Tongue (tissue), 2 donors: ENCODE data around the gene NRXN3. TPM values are rescaled to one million over a fixed set of nuclear protein-coding genes. Genes with fewer than 3 reads are reported as not detected.

Experiments used
- DNase-seq: peaks from one replicate; pipeline ENCODE4 v3.0.0-alpha.2; 2015
- total RNA-seq: library from RNA; depleted of rRNA; stranded (reverse); fragments of >200 nt; gene quantifications from one replicate; pipeline ENCODE4 v1.2.3, GENCODE V29; 2014

Gene NRXN3
- total RNA-seq, 1 donor from 2014 or later = 2.9 TPM

DNA sequence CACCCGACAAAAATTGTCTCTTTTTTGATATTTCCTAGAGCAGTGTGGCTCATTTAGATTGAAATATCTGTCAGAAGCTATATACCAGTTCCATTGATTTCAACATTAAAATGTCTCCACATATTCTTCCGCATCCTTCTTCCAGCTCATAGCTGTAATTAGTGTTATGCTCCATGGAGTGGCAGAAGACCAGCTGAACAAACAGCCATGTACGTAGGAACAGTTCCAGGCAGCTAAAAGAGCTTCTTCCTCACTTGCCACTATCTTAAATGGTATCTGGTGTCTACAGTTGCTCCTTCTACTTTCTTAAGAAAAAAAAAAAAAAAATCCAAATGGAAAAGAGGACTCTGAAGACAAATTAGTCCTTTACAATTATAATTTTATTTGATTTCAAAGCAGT lies 1193.1 kb downstream of the NRXN3 start:
- no peak for DNase-seq

DNA sequence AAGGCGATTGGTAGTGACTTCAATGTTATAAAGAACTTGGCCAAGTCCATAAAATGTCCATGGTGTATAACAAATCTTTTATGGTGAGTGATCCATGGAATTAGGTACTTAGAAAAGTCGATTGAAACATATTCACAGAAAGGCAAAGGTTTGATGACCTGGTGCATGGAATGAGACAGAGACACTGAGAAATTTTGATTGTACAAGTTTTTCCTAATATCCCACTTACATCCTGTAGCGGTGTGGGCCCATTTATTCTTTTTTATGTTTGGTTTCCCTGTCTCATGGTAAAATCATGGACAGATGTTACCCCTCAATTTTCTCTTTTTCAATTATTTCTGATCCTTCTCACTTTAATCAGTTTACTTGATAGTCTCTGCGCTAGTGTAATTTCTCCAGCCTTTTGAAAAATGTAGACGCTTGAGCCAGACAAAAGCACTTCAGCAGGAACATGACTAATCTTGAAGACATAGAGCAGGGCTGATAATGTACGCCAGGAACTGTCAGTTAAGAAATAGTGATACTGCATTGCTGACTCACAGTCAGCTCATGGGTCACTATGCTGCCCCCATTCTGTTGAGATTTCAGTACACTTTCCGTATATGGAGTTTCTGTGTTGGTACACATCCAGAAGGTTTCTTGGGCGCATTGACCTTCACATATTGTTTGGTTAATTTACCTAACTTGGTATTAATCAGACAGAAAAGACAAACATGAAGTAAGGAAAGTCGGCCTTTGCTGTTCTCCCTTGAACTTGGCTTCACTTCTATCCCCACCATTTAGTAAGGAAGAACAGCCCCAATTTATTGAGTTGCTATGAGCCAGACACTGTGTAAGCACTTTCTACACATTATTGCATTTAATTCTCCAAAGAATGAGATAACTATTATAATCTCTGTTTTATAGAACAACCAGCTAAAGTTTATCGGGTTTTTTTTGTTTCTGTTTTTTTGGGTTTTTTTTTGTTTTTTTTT lies 1199.5 kb downstream of the NRXN3 start:
- peak; percentile 6 for DNase-seq

DNA sequence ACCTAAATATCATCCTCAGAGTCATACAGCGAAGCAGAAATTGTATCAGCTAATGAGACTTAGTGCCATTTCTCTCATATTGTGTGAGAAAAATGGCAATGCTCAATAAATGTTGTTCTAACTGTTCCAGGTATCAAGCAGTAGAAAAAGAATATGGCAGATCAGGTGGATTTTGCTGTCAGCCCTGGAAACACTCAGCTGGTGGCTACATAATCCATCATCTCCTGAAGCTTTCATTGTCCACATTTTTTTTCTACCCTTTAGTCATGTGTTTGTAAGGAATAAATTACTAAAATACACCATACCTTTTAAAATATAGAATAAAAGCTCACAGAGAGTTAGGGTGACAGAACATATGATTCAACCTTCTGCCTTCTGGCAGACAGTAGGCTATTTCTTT lies 1200.8 kb downstream of the NRXN3 start:
- DNase-seq = no peak

DNA sequence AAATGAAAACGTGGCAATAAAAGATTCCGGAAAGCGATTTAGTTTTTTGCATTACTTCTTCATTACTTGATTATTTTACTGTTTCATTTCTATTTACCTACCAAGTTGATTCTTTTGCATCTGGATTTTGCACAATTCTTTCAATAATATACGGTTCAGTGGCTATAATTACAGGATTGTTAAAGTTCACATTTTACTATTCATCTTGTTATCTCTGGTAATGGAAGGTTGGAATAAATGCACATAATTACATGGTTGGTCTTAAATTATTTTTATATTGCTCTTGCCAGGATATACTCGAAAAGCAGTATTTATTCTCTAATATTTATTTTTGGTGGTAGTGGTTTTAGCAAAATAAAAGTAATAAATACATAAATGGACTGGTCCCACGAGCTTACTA lies 1203.3 kb downstream of the NRXN3 start:
- no peak for DNase-seq

DNA sequence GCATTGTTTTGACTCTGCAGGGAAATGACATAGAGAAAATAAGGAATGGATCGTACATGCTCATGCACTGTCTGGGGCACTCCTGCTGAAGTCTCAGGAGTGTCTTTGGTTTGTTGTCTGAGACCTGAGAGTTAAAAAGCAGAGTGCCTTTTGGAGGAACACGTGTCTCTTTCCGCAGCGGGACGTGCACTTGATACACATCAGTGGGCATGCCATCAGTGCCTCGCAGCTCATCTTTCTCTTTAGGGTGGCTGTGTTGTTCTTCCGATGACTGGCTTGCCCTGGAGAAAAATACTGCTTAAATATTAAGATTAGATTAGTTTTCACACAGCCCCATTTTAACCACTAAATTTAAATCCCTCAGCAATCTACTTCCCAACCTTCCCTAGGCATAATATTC lies 1205.2 kb downstream of the NRXN3 start:
- no peak for DNase-seq

DNA sequence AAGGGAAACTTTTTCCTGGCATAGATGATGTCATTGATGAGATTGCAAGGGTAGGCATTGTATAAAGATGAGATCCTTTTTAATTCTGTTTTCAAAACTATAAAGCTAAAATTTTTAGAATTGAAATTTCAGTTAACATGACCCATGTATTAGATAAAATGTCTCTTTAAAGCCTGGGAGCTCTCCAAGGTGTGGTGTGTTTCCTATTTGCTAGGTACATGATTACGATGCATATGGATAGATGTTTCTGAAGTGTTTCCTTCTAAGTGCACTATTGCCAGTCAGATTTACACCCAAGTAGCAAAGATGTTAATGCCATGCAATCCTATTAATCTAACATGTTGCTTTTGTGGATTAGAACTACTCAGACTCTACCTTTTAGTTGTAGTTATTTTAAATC lies 1206.4 kb downstream of the NRXN3 start:
- DNase-seq = no peak

DNA sequence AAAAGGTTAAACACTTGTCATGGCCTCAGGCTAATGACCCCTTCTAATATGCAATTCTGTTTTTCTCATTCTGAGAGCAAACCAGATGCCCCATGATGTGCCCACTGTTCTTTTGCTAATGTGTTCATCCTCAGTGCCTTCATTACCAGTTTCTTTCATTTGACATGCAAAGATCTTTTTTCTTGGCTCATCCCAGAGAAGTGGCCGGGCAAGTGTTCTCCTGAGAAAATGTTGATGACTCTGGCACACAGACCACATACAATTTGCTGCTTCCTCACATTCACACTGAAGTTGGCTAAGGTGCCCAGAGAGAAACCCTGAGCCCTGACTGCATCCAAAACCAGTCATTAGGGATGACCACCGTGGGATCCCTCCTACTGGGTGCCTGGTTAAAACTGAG lies 1207.8 kb downstream of the NRXN3 start:
- DNase-seq = no peak

DNA sequence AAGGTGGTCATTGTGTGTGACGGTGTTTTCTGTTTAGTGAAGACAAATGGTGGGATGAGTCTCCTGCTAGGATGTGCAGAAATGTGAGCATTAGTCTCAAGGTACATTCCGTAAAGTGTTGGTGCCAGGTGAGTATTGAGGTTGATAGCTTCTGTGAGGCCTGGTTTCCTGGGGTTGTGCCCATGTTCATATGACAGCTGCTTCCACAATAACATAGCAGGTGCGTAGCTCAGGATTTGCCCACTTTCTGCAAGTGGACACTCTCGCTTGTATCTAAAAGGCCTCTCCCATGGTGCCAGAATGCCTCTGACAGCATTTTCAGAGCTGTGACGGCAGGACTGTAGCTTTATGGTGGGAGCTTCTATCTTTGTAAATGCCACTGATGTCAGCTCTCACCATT lies 1209.1 kb downstream of the NRXN3 start:
- no peak for DNase-seq

DNA sequence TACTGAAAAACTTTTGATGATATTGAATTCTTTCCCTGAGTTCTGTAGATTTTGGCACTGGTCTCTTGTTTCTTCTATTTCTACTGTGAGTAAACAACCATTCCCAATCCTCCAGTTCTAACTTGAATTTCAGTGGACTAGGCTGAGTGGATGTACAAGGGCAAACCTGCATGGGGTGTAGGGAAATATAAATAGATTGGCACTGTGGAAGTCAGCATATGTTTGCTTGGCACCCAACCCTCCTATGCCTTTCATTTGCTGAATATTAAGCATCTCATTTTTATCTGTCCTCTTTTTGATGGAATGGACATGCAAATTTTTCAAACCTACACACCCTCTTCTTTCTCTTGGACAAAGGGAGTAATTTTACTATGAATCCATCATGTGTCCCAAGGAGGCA lies 1212.9 kb downstream of the NRXN3 start:
- no peak for DNase-seq

DNA sequence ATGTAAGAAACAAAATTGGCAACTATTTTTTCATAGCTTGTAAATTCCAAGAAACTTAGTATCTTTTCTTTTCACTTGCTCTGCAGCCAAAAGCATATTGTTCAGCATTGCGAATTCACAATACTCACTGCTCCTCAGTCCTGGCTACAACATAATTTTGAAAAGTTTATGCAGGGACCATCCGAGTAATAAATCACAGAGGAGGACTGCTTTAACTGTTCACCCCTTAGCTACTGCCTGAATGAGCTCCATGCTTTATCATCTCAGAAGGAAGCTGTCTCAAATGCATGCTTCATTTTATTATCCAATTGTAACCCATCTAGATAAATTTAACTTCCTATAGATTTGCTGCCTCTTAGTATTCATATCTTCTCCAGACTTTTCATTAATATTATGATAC lies 1213.3 kb downstream of the NRXN3 start:
- no peak for DNase-seq

DNA sequence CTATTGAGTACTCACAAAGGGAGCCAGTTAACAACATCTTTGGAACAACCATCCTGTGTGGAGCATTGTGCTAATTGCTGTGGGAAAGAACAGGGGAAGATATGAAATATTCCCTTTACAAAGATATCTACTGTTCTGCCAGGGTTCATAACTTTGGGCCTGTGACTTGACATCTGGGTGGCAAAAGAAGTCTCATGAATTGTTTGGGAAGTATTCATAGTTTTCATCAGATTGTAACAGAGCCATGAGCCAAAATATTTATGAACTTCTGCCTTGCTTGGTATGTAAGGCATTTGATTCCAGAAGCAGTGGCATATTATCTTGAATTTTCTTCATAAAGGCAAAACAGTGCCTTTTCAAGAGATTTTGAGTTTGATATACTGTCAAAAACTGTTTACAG lies 1224.9 kb downstream of the NRXN3 start:
- peak; percentile 13 for DNase-seq

DNA sequence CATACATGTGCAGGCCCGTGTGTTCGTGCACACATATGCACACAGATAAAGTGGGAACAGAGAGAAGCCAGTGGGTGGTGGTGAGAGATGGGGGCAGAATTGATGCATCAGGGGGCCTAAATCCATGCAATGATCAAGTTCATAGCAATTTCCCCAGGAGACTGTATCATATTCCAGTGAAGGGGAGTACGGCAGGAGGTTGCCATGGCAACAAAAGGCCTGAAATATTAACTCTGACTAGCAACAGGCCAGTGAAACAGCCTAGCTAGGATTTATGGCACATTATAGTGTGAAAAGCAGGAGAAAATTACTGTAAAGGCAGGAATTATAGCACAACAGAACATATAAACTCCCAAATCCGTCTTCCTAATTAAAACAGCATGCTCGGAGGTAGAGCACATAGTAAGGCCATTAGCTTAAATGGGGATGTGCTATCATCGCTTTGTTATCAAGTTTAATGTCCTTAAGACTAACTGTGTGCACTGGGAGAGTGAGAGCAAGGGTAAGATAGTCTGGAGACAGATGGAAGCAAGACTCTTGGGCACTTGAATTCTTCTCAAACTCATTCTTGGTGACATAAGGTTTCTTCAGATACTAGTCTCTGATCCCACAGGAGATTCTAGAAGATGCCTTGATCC lies 1234.8 kb downstream of the NRXN3 start:
- DNase-seq = peak; percentile 70

DNA sequence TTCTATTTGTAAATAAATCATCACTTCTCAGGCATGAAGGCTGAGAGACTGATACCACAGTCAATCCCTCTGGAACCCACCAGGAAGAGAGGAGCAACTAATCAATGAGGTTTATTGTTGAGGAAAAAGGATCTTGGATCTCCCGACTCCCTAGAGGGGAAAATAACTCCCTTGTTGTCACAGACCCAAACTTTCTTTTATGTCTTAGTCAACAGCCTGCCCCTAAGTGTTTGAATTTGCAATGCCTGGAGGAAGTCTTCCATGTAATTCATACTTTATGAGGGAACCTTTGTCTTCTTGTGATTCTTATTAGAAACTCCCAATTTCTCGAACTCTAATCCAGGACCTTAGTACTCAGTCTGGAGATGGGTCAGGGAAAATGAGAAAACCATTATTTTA lies 1235.3 kb downstream of the NRXN3 start:
- DNase-seq = no peak

DNA sequence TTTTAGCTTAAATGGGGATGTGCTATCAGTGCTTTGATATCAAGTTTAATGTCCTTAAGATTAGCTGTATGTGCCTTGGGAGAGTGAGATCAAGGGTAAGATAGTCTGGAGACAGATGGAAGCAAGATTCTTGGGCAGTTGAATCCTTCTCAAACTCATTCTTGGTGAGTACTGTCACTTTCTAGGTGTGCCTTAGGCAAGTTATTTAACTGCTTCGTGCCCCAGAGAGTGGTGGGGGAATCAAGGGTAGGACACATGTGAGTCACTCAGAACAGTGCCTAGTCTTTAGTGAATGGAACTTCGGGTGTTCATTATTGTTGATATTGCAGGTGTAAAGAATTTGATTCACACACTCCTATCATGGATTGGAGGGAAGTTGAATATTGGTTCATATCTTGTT lies 1237.4 kb downstream of the NRXN3 start:
- no peak for DNase-seq

DNA sequence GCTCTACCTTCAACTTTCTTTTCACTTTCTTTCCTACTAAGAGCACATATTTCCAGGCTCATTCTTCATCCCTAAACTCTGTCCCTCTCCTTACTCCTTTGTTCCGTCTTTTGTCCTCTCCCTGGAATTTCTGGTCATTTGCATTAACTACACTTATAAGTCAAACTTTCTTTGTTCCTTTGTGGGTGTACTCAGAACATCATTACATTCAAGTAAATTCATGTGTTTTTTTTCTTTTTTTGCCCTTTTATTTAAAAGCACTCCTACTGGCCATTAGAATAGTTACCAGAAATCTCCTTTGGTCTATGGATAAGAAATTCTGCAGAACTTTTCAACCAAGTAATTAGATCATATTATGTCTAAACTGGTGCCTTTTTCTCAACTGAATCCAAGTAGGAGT lies 1238.5 kb downstream of the NRXN3 start:
- no peak for DNase-seq

DNA sequence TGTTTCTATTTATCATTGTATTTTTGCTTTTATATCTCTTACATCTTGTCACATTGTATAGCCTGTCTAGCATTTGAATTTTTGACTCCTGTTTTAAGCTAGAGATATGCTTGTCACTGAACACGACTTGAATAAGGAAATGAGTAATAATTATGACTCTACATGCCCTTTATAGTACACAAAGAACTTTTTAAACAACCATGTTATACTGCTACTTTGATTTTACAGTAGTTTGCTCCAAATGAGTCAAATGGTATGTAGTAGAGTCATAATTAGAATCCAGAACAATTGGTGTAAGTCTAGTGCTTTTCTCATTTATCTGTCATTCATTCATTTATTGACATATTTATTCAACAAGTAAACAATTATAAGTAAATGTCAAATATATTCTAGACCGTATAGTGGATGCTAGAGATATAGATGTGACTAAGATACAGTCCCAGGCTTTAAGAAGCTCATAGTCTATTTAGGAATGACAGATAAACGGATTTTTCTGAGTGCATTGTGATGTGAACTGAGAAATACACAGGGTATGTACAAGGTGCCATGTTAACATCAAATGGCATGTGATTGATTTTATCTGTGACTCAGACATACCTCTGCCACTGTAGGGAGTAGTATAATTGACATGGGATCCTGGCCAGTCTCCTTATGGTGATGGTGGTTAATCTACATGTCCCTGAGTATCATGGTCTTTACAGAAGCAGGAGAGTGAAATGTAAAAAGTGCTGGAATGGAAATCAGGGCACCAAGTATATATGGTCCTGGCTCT lies 1241.4 kb downstream of the NRXN3 start:
- no peak for DNase-seq

DNA sequence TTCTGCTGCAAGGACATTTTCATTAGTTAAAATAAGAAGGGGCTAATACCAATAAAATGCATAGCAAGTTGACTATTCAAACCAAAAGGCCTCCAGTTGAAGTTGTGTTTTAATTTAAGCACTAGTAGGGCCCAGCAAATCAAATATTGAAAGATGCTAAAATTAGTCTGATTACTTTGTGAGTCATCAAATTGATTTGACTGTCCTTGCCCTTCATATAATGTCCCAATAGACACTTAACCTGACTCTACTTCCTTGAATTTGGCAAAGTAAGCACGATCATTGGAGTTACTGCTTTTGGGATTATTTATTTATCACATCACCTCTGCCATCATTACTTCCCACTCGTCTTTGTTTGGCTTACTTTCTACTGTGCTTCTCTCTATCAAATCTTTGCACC lies 1242.6 kb downstream of the NRXN3 start:
- no peak for DNase-seq

DNA sequence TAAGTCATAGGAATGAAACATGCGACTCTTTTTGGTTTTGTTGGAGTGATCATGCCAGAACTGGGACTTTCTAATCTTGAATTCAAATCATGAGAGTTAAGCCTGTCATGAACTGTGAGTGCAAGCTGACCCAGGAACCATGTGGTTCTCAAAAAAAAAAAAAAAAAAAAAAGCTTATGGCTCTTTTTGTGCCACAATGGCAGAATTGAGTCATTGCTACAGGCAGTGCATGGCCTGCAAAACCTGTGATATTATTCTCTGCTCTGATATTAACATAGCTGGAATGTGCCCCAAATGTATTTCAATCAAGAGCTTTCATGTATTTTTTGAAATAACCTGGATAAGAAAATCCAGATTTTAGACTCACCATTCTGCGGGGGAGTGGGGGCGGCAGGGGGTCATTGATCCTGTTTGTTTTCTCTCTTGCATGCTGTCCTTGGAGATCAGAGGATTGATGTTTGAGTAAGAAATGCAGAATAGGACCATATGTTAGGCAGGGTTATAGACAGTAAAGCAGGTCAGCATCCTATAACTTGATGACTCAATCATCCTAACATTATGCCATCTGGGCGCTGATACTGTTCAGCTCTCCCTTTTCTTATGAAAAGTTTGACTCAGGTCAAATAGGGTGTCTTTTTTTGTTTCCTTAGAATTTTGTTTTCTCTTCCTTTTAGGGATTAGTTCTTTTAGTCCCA lies 1243.7 kb downstream of the NRXN3 start:
- DNase-seq = no peak

DNA sequence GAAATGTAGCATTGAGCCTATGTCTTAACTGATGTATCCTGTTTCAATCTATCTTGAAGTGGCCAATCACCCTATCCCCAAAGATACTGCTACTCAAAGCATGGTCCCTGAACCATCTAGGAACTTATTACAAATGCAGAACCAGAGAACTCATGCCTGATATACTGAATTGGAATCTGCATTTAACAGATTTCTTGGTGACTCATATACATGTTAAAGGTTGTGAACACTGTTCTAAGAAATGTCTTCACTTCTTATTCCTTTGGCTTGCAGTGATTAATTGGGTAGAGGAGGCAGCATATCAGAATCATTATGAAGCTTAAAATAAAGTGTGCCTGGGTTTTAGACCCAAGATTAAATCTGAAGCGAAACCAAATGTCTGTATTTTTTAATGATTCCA lies 1245.6 kb downstream of the NRXN3 start:
- no peak for DNase-seq

DNA sequence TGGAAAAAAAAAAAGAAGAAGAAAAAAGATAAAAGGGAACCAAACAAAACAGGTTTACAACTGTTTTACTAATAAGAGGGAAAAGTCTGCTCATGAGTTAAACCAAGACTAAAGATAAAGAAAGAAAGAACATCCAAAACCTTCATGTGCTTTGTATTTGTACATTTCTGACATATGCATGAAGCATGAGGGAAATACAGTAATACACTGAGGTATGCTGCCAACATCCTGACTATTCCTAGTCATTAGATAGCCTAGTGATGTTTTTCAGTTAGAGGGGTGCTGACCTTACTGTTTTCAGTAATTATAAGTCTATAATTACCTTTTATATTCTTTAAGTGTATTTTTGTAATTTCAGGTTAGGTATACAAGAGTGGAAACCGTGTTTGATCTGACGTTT lies 1247.8 kb downstream of the NRXN3 start:
- no peak for DNase-seq

DNA sequence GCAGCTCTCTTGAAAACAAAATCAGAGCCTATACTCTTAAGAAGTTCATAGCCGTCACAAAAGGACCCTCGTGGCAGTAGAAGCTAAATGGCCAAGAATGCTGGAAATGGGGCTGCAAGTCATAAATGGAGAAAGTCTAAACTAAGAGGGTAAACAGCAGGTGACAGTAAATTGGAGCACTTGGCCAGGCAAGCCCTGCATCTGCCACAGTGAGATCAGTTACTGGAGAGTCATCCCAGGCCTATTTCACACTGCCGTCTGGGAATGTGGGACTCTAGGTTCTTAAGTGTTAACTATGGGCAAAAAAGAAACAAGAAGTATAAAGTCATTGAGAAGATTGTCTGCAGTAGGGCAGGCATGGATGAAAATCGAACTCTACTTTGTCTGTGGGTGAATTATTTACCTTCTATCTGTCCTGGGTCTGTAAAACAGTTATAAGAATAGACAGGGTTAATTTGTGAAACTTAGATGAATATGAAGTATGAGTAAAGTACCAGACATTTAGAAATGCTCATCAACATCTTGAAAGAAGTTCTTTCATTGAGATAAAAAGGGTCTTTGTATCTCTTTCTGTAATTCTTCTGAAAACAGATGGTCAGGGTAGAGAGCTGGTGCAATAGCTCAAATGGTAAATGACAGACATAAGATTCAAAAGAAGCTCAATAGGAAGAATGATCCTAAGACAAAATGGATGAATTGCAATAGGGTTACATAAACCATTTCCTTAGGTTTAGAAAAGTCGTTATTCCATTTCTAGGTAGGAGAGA lies 1248.7 kb downstream of the NRXN3 start:
- peak; percentile 38 for DNase-seq
